GM12878 (cell line): ENCODE results near the gene THSD4.

Experiments
- EZH2 ChIP-seq: IDR thresholded peaks from 2 replicates; pipeline ENCODE4 v1.6.1; 2012; ENCODE audit warnings: low read depth, mild to moderate bottlenecking, control low read depth, inconsistent platforms, low read length, borderline replicate concordance; ENCODE audit not compliant: control insufficient read depth
- KDM1A ChIP-seq: fragments of 200-600 bp; sonication (generic); IDR thresholded peaks from 2 replicates; pipeline ENCODE4 v1.6.1; 2016; ENCODE audit warnings: borderline replicate concordance
- POLR2A ChIP-seq: IDR thresholded peaks from 2 replicates; pipeline ENCODE4 v1.6.1; 2011; ENCODE audit warnings: low read depth, mild to moderate bottlenecking, low read length
- TF ChIP-seq, protein P1 (sequence below): IDR thresholded peaks from 2 replicates; pipeline ENCODE4 v1.6.1; 2012; ENCODE audit warnings: low read depth, low read length, improper control_type of control experiment
- TF ChIP-seq, protein P2 (sequence below): fragments of 450-650 bp; IDR thresholded peaks from 2 replicates; pipeline ENCODE4 v1.6.1; 2017; ENCODE audit warnings: mild to moderate bottlenecking

DNA sequence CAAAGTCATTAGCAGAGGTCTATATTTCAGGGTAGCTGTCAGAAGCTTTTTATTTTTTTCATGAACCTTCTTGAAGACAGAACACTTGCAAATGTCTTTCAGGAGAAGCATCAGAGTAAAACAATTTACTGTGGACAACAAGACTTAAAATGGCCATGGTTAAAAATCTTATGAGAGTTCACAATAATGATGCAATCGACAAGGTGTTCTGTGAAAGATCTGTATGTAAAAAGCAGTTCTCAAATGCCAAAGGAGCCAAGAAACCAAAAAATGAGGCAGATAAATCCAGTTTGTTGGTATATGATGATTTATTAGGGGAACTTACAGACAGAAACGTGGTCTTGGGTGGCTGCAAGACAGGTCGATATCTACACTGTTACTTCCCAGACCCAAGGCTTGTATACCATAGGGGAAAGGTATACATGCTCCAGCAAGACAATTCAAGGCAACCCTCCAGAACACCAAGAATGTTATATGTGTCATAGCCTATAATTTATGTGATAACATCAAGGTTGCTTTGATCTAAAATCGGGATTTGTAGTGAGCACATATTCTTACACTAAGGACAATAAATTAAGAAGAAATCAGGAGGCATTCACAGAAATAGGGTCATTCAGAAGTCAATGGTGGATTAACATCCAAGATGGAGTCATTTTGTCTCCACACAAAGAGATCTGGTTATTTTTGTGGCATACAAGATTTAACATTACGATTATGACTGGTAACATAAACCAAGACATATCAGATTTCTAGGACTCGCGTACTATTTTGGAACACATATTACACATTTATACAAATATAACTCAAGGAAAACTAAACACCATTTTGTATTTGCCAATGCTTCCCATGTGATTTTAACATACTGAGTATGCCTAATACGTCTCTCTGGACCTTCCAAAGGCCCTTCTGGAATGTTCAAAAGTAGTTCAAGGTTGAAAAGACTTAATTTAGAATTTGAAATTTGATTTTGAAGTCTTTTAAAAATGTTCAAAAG lies 316.4 kb downstream of the THSD4 start:
- no peak for TF ChIP-seq KDM1A
- TF ChIP-seq EZH2, result no peak
- TF ChIP-seq, protein P1, sequence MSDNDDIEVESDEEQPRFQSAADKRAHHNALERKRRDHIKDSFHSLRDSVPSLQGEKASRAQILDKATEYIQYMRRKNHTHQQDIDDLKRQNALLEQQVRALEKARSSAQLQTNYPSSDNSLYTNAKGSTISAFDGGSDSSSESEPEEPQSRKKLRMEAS, result no peak
- TF ChIP-seq, protein P2, sequence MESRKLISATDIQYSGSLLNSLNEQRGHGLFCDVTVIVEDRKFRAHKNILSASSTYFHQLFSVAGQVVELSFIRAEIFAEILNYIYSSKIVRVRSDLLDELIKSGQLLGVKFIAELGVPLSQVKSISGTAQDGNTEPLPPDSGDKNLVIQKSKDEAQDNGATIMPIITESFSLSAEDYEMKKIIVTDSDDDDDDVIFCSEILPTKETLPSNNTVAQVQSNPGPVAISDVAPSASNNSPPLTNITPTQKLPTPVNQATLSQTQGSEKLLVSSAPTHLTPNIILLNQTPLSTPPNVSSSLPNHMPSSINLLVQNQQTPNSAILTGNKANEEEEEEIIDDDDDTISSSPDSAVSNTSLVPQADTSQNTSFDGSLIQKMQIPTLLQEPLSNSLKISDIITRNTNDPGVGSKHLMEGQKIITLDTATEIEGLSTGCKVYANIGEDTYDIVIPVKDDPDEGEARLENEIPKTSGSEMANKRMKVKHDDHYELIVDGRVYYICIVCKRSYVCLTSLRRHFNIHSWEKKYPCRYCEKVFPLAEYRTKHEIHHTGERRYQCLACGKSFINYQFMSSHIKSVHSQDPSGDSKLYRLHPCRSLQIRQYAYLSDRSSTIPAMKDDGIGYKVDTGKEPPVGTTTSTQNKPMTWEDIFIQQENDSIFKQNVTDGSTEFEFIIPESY, result no peak
- TF ChIP-seq POLR2A, result no peak
